Loucy (cell line): ENCODE measurements around the gene NKX1-1.

Experiments used
- CTCF ChIP-seq: fragments of 200-600 bp; sonication (generic); conservative IDR thresholded peaks from 2 replicates; pipeline ENCODE4 v1.5.1; 2014; ENCODE audit warnings: mild to moderate bottlenecking, antibody characterized with exemption, low read length
- EZH2phosphoT487 ChIP-seq: fragments of 200-600 bp; IDR thresholded peaks from 2 replicates; pipeline ENCODE4 v1.6.1; 2018; ENCODE audit warnings: antibody characterized with exemption, mild to moderate bottlenecking, moderate library complexity, borderline replicate concordance

GRCh38 chr4:1416051-1416947, 10.1 kb upstream of the NKX1-1 start:
- TF ChIP-seq CTCF (no peak), EZH2phosphoT487 (no peak)
